H1 (cell line): Measurements from ENCODE around the gene NAV2. TPM values are rescaled to one million over a fixed set of nuclear protein-coding genes. Genes with fewer than 3 reads are reported as not detected.

Experiments used
- CTCF ChIA-PET: fragments of 300-600 bp; sonication (Branson Sonifier 250); formaldehyde crosslinking; loops from one replicate; lab custom pipeline; 2021; ENCODE audit not compliant: partially characterized antibody; lab: Charles Lee
- POLR2A ChIA-PET: fragments of 300-600 bp; sonication (Branson Sonifier 250); formaldehyde crosslinking; loops from one replicate; lab custom pipeline; 2021; ENCODE audit warnings: inconsistent platforms; ENCODE audit not compliant: partially characterized antibody; lab: Charles Lee
- DNase-seq, 2 experiments: peaks; one replicate each; pipeline versions ENCODE4 v3.0.0 to v3.0.0-alpha.2; 2010 to 2022; ENCODE audit warnings: low spot score in 2 of 2, low read depth in 1 of 2, mixed read lengths in 1 of 2
- FAIRE-seq: peaks from 2 replicates; lab custom pipeline; 2011; peaks lifted over from hg19 to GRCh38; lab: Jason Lieb, UNC
- H2AFZ ChIP-seq: 2 replicates; pipeline ENCODE4 v1.8.1; 2012; ENCODE audit warnings: low read length, inconsistent platforms
- H2AK5ac ChIP-seq: 2 replicates; pipeline ENCODE4 v1.6.1; 2013; ENCODE audit warnings: low read depth, low read length
- H2BK120ac ChIP-seq: replicated peaks from 2 replicates; pipeline ENCODE3; 2013; ENCODE audit warnings: low read depth, low read length, inconsistent platforms
- H2BK12ac ChIP-seq: 2 replicates; pipeline ENCODE4 v1.6.1; 2013; ENCODE audit warnings: low read depth, low read length
- H2BK15ac ChIP-seq: 2 replicates; pipeline ENCODE4 v1.6.1; 2013; ENCODE audit warnings: low read length
- H2BK20ac ChIP-seq: 2 replicates; pipeline ENCODE4 v1.6.1; 2013; ENCODE audit warnings: low read length
- H2BK5ac ChIP-seq: 2 replicates; pipeline ENCODE4 v1.6.1; 2013; ENCODE audit warnings: low read depth, low read length
- H3K14ac ChIP-seq: 2 replicates; pipeline ENCODE4 v1.6.1; 2013; ENCODE audit warnings: inconsistent platforms; ENCODE audit not compliant: insufficient read length
- H3K18ac ChIP-seq: 2 replicates; pipeline ENCODE4 v1.6.1; 2013; ENCODE audit warnings: low read length; ENCODE audit errors: extremely low read depth
- H3K23ac ChIP-seq: 2 replicates; pipeline ENCODE4 v1.6.1; 2013; ENCODE audit warnings: inconsistent platforms; ENCODE audit not compliant: insufficient read length
- H3K23me2 ChIP-seq: 2 replicates; pipeline ENCODE4 v1.6.1; 2013; ENCODE audit warnings: low read depth, low read length
- H3K27ac ChIP-seq: 2 replicates; pipeline ENCODE4 v1.6.1; 2011; ENCODE audit warnings: low read depth, low read length, inconsistent platforms
- H3K27me3 ChIP-seq, 4 experiments: replicated peaks in 1 of 4; 1 replicate in 1 of 4; 2 replicates in 3 of 4; pipeline versions ENCODE4 v1.6.1 to v1.8.1; 2011 to 2013; ENCODE audit warnings: low read length in 3 of 4, mild to moderate bottlenecking in 3 of 4, inconsistent platforms in 2 of 4, mixed read lengths in 2 of 4, moderate library complexity in 1 of 4; ENCODE audit not compliant: control insufficient read depth in 3 of 4, insufficient read depth in 3 of 4; ENCODE audit errors: extremely low read depth in 1 of 4
- H3K36me3 ChIP-seq, 4 experiments: 2 replicates each; pipeline versions ENCODE4 v1.6.1 to v1.8.1; 2011 to 2013; ENCODE audit warnings: mild to moderate bottlenecking in 4 of 4, low read length in 3 of 4, moderate library complexity in 2 of 4, control low read depth in 1 of 4, inconsistent platforms in 1 of 4; ENCODE audit not compliant: insufficient read depth in 4 of 4, control insufficient read depth in 2 of 4
- H3K4ac ChIP-seq: replicated peaks from 2 replicates; pipeline ENCODE3; 2013; ENCODE audit warnings: low read length, low read depth, mixed read lengths, inconsistent platforms; ENCODE audit not compliant: insufficient read length
- H3K4me1 ChIP-seq, 4 experiments: replicated peaks in 1 of 4; 1 replicate in 1 of 4; 2 replicates in 3 of 4; pipeline versions ENCODE4 v1.6.1 to v1.8.1; 2011 to 2013; ENCODE audit warnings: low read length in 3 of 4, inconsistent platforms in 2 of 4, mixed read lengths in 1 of 4; ENCODE audit not compliant: insufficient read depth in 4 of 4, control insufficient read depth in 3 of 4
- H3K4me2 ChIP-seq, 2 experiments: 2 replicates each; pipeline versions ENCODE4 v1.6.1 to v1.8.1; 2011 to 2013; ENCODE audit warnings: low read depth in 2 of 2, low read length in 2 of 2, control low read depth in 1 of 2, inconsistent platforms in 1 of 2, mild to moderate bottlenecking in 1 of 2; ENCODE audit not compliant: insufficient read depth in 1 of 2
- H3K4me3 ChIP-seq, 4 experiments: fragments of 200-600, 300-600 bp in 1 of 4; sonication (generic), shearing (Covaris generic), sonication (Bioruptor Twin) in 1 of 4; 2 replicates each; pipeline versions ENCODE4 v1.5.1 to v1.8.1; 2011 to 2016; ENCODE audit warnings: low read length in 4 of 4, low read depth in 3 of 4, control low read depth in 2 of 4, inconsistent platforms in 2 of 4, mild to moderate bottlenecking in 2 of 4, mixed read lengths in 1 of 4, moderate library complexity in 1 of 4; ENCODE audit not compliant: insufficient read depth in 2 of 4; ENCODE audit errors: extremely low read depth in 1 of 4
- H3K56ac ChIP-seq: replicated peaks from 2 replicates; pipeline ENCODE3; 2013; ENCODE audit warnings: low read depth, mild to moderate bottlenecking, mixed read lengths, low read length, inconsistent platforms; ENCODE audit not compliant: insufficient read length
- H3K79me1 ChIP-seq: 2 replicates; pipeline ENCODE4 v1.6.1; 2013; ENCODE audit warnings: low read depth, low read length, control low read depth
- H3K79me2 ChIP-seq, 2 experiments: 2 replicates each; pipeline versions ENCODE4 v1.6.1 to v1.8.1; 2012 to 2013; ENCODE audit warnings: low read length in 2 of 2, mild to moderate bottlenecking in 2 of 2, inconsistent platforms in 1 of 2; ENCODE audit not compliant: insufficient read depth in 2 of 2, control insufficient read depth in 1 of 2
- H3K9ac ChIP-seq, 4 experiments: replicated peaks in 1 of 4; 1 replicate in 1 of 4; 2 replicates in 3 of 4; pipeline versions ENCODE4 v1.6.1 to v1.8.1; 2011 to 2013; ENCODE audit warnings: low read depth in 3 of 4, low read length in 3 of 4, control low read depth in 2 of 4, mild to moderate bottlenecking in 2 of 4, moderate library complexity in 2 of 4, inconsistent platforms in 1 of 4; ENCODE audit errors: extremely low read depth in 1 of 4
- H3K9me3 ChIP-seq, 2 experiments: 2 replicates each; pipeline versions ENCODE4 v1.6.1 to v1.8.1; 2012 to 2013; ENCODE audit warnings: mild to moderate bottlenecking in 2 of 2, moderate library complexity in 2 of 2, control low read depth in 1 of 2, inconsistent platforms in 1 of 2, low read depth in 1 of 2, low read length in 1 of 2, mixed read lengths in 1 of 2; ENCODE audit not compliant: insufficient read depth in 2 of 2
- H4K20me1 ChIP-seq, 2 experiments: replicated peaks in 1 of 2; 2 replicates each; pipeline versions ENCODE3 to v1.8.1; 2011 to 2013; ENCODE audit warnings: inconsistent platforms in 2 of 2, low read length in 2 of 2, mild to moderate bottlenecking in 1 of 2; ENCODE audit not compliant: insufficient read depth in 2 of 2, control insufficient read depth in 1 of 2
- H4K5ac ChIP-seq: 2 replicates; pipeline ENCODE4 v1.6.1; 2013; ENCODE audit warnings: low read length, low read depth, mixed read lengths, inconsistent platforms; ENCODE audit not compliant: insufficient read length
- H4K8ac ChIP-seq: 2 replicates; pipeline ENCODE4 v1.8.0; 2013; ENCODE audit warnings: mild to moderate bottlenecking, moderate library complexity, low read length, inconsistent platforms; ENCODE audit not compliant: insufficient read depth; ENCODE audit errors: extremely low read depth
- H4K91ac ChIP-seq: replicated peaks from 2 replicates; pipeline ENCODE3; 2013; ENCODE audit warnings: low read length, mixed read lengths, inconsistent platforms; ENCODE audit not compliant: insufficient read length
- ASH2L ChIP-seq: fragments of 200-600, 300-600 bp; sonication (generic); IDR thresholded peaks from one replicate; pipeline ENCODE4 v1.7.1; 2017; ENCODE audit warnings: low read length
- BCL11A ChIP-seq, 2 experiments: IDR thresholded peaks; one replicate each; pipeline ENCODE4 v1.6.1; 2011; ENCODE audit warnings: low read depth in 2 of 2, low read length in 2 of 2, mild to moderate bottlenecking in 2 of 2
- BRCA1 ChIP-seq: IDR thresholded peaks from 2 replicates; pipeline ENCODE4 v1.6.1; 2012; ENCODE audit warnings: low read depth, low read length, improper control_type of control experiment
- CHD1 ChIP-seq: IDR thresholded peaks from 2 replicates; pipeline ENCODE4 v1.6.1; 2012; ENCODE audit warnings: low read depth, low read length, improper control_type of control experiment
- CHD2 ChIP-seq: IDR thresholded peaks from 2 replicates; pipeline ENCODE4 v1.6.1; 2012; ENCODE audit warnings: low read length, improper control_type of control experiment
- FOSL1 ChIP-seq: IDR thresholded peaks from 2 replicates; pipeline ENCODE4 v1.6.1; 2011; ENCODE audit warnings: mild to moderate bottlenecking, low read depth, low read length, moderate library complexity; ENCODE audit not compliant: insufficient read depth
- RNF2 ChIP-seq: fragments of 200-900, 300-1000 bp; sonication (generic); IDR thresholded peaks from 2 replicates; pipeline ENCODE4 v1.7.1; 2016; ENCODE audit warnings: borderline replicate concordance, low read depth, mild to moderate bottlenecking, antibody characterized with exemption, low read length; ENCODE audit not compliant: poor library complexity, severe bottlenecking; ENCODE audit errors: missing control alignments
- SIRT6 ChIP-seq: IDR thresholded peaks from one replicate; pipeline ENCODE4 v1.7.1; 2012; ENCODE audit warnings: low read length, inconsistent platforms
- SIX5 ChIP-seq: IDR thresholded peaks from 2 replicates; pipeline ENCODE4 v1.6.1; 2011; ENCODE audit warnings: mild to moderate bottlenecking, low read depth, low read length
- TAF1 ChIP-seq: IDR thresholded peaks from 2 replicates; pipeline ENCODE4 v1.6.1; 2011; ENCODE audit warnings: mild to moderate bottlenecking, low read depth, low read length
- TBP ChIP-seq: IDR thresholded peaks from 2 replicates; pipeline ENCODE4 v1.6.1; 2011; ENCODE audit warnings: low read depth, low read length, improper control_type of control experiment
- WGBS, 2 experiments: shearing (Covaris generic) in 1 of 2; methylation state at CpG; one replicate each; pipeline versions ENCODE4 v1.1.6 to v1.1.7; 2013 to 2015; ENCODE audit warnings: low lambda C conversion rate in 2 of 2, mixed read lengths in 2 of 2, inconsistent platforms in 1 of 2, low coverage in 1 of 2, missing lambda C conversion rate in 1 of 2; ENCODE audit not compliant: insufficient replicate concordance in 2 of 2, insufficient coverage in 1 of 2, insufficient read length in 1 of 2; ENCODE audit errors: extremely low coverage in 1 of 2, missing lambda C conversion rate in 1 of 2; 5-methylcytosine and 5-hydroxymethylcytosine counted together
- polyA plus RNA-seq, 7 experiments: library from polyadenylated mRNA; depleted of rRNA in 3 of 7; stranded (reverse) in 5 of 7; unstranded in 2 of 7; fragments of >200 nt in 5 of 7; fragments of 200-250 nt in 2 of 7; gene quantifications; 1 replicate in 5 of 7; 2 replicates in 1 of 7; 4 replicates in 1 of 7; pipeline versions ENCODE4 v1.2.1 to v1.2.3, GENCODE V29; 2011 to 2013; ENCODE audit warnings: missing spikeins in 2 of 7, mixed read lengths in 2 of 7
- total RNA-seq: library from RNA; stranded (reverse); fragmentation: NEBNext Ultra II Directional; extraction: Animal tissue kit (Norgen Biotek cat#: 25700); gene quantifications from 2 replicates; pipeline ENCODE4 v1.2.1, GENCODE V29; 2021
- TF ChIP-seq, protein P1 (sequence below): IDR thresholded peaks from 2 replicates; pipeline ENCODE4 v1.6.1; 2011; ENCODE audit warnings: low read depth, mild to moderate bottlenecking, low read length; ENCODE audit not compliant: insufficient read depth

The NAV2 gene
- total and polyA plus RNA-seq, 2 of the 8 experiments (the other 6 are each of a cell fraction or from before 2014, with no cell fraction given): 35.6 to 73.6 TPM

DNA sequence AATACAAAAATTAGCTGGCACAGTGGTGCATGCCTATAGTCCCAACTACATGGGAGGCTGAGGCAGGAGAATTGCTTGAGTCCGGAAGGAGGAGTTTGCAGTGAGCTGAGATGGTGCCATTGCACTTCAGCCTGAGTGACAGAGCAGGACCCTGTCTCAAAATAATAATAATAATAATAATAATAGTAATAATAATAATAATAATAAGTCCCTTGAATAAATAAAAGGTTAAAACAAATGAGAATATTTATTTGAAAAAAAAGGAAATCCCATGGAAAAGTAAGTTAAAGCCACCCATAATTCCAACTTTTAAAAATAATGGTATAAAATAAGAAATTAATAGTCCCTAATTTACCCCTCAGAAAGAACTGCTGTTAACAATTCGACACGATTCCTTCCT is 10.0 kb upstream of the NAV2 start:
- Histone ChIP-seq H3K36me3 (no peaks in the 10 kb centered on the region), H2AK5ac (no peak overlapping the region), H3K4me2 (no peak overlapping the region), H2BK5ac (no peak overlapping the region), H4K91ac (no peak overlapping the region), H3K79me1 (no peaks in the 10 kb centered on the region), H2BK20ac (no peak overlapping the region), H3K14ac (no peak overlapping the region), H2AFZ (no peak overlapping the region), H3K27ac (no peak overlapping the region), H3K23me2 (no peaks in the 10 kb centered on the region), H3K79me2 (no peaks in the 10 kb centered on the region), H3K56ac (no peak overlapping the region), H3K9me3 (no peaks in the 10 kb centered on the region), H4K5ac (no peak overlapping the region), H4K8ac (no peak overlapping the region), H2BK120ac (no peak overlapping the region), H3K9ac (no peak overlapping the region), H2BK15ac (no peak overlapping the region), H3K4ac (no peak overlapping the region), H3K18ac (no peak overlapping the region), H3K4me3 (no peak overlapping the region), H3K23ac (no peak overlapping the region), H2BK12ac (no peak overlapping the region), H3K4me1 (peaks cover 0 to 11% (median 6%) of the 10 kb centered on the region in 4 experiments; a peak in 5 of 7 replicates), H3K27me3 (no peaks in the 10 kb centered on the region; a peak in 1 of 7 replicates), H4K20me1 (no peaks in the 10 kb centered on the region)
- CTCF ChIA-PET: interaction anchor here (0.7 to 1.5 kb wide), 3 partner anchors 10 to 201 kb away, joined by 3 to 4 read pairs (median 4); partner anchors contain the start of gene NAV2
- TF ChIP-seq, protein P1, sequence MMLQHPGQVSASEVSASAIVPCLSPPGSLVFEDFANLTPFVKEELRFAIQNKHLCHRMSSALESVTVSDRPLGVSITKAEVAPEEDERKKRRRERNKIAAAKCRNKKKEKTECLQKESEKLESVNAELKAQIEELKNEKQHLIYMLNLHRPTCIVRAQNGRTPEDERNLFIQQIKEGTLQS: no peak
- TF ChIP-seq ASH2L: no peak
- no peak for TF ChIP-seq SIRT6
- no peak for TF ChIP-seq RNF2
- TF ChIP-seq CHD2: no peak
- TF ChIP-seq BRCA1: no peak
- TF ChIP-seq TBP: no peak
- no peak for TF ChIP-seq CHD1
- TF ChIP-seq SIX5: no peak
- no peak for TF ChIP-seq TAF1
- no peak for TF ChIP-seq BCL11A (IDR thresholded peaks at IDR 0.05; ENCODE audit: low read depth in 2 of 2, low read length in 2 of 2)
- TF ChIP-seq FOSL1: no peak
- FAIRE-seq (no peak), DNase-seq (no peak)
- POLR2A ChIA-PET: interaction anchor here (0.6 to 4.3 kb wide), 2 partner anchors 10 to 171 kb away, joined by 3 to 22 read pairs; partner anchors contain the start of gene NAV2
- WGBS, 2 experiments: 93 to 100% methylated on average over 2 to 3 of the region's 3 CpGs
